Retinal pigment epithelial cell (primary cell): ENCODE results near the gene RBL1.
A peak's percentile ranks its signal among the peaks of the same experiment; 100 is the strongest.

Source experiments
- DNase-seq: peaks from one replicate; pipeline ENCODE4 v3.0.0-alpha.2; 2010; ENCODE audit warnings: low read depth
- H3K4me3 ChIP-seq: 2 replicates; pipeline ENCODE4 v1.5.1; 2011; ENCODE audit warnings: mild to moderate bottlenecking, low read length, control low read depth, moderate library complexity
- TF ChIP-seq, protein P1 (sequence below): conservative IDR thresholded peaks from 2 replicates; pipeline ENCODE4 v1.5.1; 2011; ENCODE audit warnings: low read depth, low read length, control low read depth, inconsistent platforms

Gene RBL1

DNA sequence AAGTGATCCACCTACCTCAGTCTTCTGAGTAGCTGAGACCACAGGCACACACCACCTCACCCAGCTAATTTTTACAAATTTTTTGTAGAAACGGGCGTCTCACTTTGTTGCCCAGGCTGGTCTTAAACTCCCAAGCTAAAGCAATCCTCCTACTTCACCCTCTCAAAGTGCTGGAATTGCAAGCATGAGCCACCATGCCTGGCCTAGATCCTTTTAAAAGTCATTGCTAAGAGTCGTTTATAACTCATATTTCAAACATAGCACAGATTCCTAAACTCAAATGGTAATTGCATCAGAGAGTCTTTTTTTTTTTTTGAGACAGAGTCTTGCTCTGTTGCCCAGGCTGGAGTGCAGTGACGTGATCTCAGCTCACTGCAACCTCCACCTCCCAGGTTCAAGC lies 136.6 kb downstream of the RBL1 start:
- H3K4me3 ChIP-seq = no peak overlapping the region
- DNase-seq = no peak
- TF ChIP-seq, protein P1, sequence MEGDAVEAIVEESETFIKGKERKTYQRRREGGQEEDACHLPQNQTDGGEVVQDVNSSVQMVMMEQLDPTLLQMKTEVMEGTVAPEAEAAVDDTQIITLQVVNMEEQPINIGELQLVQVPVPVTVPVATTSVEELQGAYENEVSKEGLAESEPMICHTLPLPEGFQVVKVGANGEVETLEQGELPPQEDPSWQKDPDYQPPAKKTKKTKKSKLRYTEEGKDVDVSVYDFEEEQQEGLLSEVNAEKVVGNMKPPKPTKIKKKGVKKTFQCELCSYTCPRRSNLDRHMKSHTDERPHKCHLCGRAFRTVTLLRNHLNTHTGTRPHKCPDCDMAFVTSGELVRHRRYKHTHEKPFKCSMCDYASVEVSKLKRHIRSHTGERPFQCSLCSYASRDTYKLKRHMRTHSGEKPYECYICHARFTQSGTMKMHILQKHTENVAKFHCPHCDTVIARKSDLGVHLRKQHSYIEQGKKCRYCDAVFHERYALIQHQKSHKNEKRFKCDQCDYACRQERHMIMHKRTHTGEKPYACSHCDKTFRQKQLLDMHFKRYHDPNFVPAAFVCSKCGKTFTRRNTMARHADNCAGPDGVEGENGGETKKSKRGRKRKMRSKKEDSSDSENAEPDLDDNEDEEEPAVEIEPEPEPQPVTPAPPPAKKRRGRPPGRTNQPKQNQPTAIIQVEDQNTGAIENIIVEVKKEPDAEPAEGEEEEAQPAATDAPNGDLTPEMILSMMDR = no peak

DNA sequence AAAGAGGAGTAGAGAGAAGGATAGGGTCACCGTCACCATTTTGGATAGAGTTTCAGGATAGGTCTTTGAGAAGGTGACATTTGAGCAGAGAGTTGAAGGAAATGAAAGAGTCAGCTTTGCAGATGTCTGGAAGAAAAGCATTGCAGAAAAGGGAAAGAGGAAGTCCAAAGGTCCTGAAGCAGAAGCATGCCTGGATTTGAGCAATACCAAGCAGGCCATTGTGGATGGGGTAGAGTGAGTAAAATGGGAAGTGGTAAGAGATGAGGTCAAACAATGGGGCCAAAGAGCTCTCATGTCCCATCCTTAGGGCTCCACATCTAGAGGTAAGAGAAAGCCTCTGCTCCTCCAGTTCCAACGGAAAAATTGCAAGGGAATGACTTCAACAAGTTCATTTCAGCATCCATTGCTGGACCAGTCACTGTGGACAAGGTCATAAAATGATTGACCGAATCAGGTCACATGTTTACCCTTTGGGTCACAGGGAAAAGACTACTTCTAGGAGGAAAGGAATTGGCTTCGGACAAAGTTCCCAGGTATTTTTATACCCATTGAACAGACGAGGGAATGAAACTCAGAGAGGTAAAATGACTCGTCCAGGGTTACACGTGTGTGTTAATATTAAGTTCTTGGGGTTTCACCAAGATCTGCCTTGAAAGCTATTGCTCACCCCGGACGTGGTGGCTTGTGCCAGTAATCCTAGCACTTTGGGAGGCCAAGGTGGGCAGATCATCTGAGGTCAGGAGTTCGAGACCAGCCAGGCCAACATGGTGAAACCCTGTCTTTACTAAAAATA lies 137.7 kb downstream of the RBL1 start:
- DNase-seq = no peak
- TF ChIP-seq, protein P1 = no peak
- H3K4me3 ChIP-seq = no peak overlapping the region

DNA sequence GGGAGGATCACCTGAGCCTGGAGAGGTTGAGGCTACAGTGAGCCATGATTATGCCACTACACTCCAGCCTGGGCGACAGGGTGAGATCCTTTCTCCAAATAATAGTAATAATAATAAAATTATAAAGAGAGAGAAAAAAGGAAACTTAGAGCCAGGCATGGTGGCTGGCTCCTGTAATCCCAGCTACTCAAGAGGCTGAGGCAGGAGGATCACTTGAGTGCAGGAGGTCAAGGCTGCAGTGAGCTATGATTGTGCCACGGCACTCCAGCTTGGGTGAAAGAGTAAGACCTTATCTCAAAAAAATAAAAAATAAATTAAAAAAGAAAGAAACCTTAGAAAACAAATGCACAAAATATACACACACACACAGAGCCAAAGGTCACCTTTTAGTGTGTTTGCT lies 139.1 kb downstream of the RBL1 start:
- TF ChIP-seq, protein P1 = no peak
- DNase-seq = no peak
- H3K4me3 ChIP-seq = no peak overlapping the region

DNA sequence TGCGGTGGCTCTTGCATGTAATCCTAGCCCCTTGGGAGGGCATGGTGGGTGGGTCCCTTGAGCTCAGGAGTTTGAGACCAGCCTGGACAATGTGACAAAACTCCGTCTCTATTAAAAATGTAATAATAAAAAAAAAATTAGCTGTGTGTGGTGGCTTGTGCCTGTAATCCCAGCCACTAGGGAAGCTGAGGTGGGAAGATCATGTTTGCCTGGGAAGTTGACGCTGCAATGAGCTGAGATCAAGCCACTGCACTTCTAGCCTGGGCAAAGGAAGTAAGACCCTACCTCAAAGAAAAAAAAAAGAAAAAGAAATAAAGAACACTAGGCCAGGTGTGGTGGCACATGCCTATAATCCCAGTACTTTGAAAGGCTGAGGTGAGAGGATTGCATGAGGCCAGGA lies 139.8 kb downstream of the RBL1 start:
- no peak for DNase-seq

DNA sequence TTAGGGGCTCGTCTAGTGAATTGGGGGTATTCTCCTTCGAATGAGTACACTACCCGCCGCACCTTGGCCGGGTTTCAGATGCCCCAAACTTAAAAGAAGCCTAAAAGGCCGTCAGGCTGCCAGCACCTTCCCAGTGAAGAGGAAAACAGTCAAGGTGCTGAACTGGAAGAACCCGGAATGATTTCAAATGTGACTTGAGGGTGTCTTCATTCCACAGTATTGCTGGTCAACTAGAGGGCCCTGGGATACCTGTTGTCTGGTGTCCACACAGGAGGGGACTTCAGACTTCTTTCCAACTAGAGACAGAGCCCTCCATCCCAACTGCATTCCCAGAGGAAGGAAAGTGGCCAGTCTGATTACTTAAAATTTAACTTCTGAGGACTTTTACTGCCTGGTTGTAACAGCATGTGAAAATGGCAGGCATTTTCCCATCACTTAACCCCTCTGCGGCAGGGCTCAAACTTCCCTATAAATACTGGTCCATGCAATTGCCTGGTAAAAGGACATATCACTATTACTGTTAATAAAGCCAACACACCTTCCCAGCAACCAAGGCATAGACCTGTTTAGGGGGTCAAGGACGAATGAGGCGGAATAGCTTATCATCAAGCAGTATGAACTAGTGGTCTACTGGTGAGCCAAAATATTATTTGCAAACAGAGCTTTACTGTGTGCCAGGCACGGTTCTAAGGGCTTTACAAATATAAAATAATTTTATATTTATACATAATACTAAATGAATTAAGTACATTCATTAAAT lies 143.6 kb downstream of the RBL1 start:
- H3K4me3 ChIP-seq = peak overlapping the region; percentile 92
- TF ChIP-seq, protein P1 = no peak
- no peak for DNase-seq

More for the DNA sequence above, 139.8 kb downstream of the RBL1 start:
- TF ChIP-seq, protein P1 = no peak
- H3K4me3 ChIP-seq = no peak overlapping the region

DNA sequence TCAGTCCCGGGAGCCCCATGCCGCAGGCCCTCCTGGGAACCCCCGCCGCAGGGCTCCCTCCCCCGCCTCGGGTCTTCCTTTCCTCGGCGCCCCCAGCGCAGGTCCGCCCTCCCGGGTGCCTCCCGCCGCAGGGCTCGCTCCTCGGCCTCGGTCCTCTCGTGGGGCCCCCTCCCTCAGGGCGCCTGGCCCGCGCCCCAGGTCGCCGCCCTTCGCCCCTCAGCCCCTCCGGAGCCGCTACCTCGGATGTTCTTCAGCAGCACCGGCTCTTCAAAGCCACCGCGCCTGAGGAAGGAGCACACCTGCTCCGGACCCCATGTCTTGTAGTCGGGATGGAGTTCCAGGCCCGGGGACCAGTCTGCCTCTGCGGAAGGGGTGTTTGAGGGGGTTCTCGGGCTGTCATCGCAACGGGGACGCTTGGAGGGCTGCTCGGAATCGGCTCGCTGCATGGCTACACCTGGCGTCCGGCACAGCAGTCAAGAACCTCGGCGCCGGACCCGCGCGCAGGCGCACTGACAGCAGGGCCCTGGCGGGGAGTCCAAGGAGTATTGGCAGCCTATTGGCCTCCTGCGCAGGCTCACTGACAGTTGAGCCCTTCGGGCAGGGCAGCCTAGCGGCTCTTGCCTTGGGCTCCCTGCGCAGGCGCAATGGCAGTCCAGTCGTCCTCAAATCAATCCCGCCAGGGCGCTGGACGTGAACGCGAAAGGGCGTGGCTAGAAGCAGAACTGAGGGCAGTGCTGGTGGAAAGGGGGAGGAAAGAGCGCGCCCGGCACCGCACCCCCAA lies 144.4 kb downstream of the RBL1 start, which contains the start of gene SAMHD1:
TSS of gene SAMHD1 (minus strand) at position 511 of the 781 bp plus-strand sequence. CDS start at position 446, 65 bp downstream.
- peak; percentile 91 for DNase-seq
- TF ChIP-seq, protein P1 = no peak
- peak within 1 kb of the TSS; percentile 92 for H3K4me3 ChIP-seq
